ENCODE results near the gene SPACA4. TPM values are rescaled to one million over a fixed set of nuclear protein-coding genes. Genes with fewer than 3 reads are reported as not detected.
A peak's percentile ranks its signal among the peaks of the same experiment; 100 is the strongest.
"Not testable (repeated sequence)": the region's sequence is repeated elsewhere in the genome, so short reads cannot be mapped to it uniquely, and the experiment has no call there.

SPACA4 gene
- under 1 TPM in 2 of 4 donors, not detected in 2; 0.11 to 0.26 TPM for polyA plus RNA-seq (ENCODE audit: insufficient read length in 4 of 4)

- DNase-seq (ENCODE audit: low read depth in 4 of 4, low spot score in 2 of 4) = no peak
Observed at GRCh38 chr19:48606463-48607358, at the start of gene SPACA4. Gene SPACA4 (plus strand): TSS chr19:48606742. CDS start chr19:48606979, 237 bp downstream.

GRCh38 chr19:48556825-48557224 lies 49.7 kb upstream of the SPACA4 start:
- DNase-seq (ENCODE audit: low read depth in 4 of 4, low spot score in 2 of 4) = no peak

DNA sequence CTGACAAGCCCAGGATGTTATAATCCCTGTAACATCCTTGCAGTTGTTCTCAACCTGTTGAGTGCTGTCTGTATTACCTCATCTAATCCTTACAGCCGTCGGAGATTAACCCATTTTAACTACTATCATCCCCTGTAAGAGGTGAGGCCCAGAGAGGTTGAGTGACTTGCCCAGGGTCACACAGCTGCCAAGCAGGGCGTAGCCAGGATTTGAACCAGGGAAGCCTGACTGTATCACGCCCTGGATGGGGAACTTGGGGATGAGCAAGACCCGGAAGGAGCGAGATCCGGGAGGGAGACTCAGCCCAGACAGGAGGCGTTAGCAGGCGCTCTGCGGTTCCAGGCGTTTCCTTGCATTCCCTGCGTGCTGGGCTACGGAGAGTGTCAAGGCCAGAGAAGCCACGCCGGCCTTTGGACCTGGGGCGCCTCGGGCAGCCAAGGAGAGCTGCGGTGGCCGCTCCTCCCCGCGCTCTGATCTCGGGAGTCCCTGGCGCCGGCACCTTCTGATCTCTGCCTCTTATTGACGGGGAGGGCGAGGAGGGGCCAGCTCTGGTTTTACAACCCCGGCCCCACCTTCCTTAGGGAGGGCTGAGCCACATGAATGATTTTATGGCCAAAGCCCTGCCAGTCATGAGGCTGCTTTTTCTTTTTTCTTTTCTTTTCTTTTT lies 48.4 kb upstream of the SPACA4 start:
- peak in 1 of 4 donors; percentile 71 for DNase-seq (ENCODE audit: low read depth in 4 of 4, low spot score in 2 of 4)

GRCh38 chr19:48560095-48560530 lies 46.4 kb upstream of the SPACA4 start:
- DNase-seq (ENCODE audit: low read depth in 4 of 4, low spot score in 2 of 4) = no peak

GRCh38 chr19:48561412-48561811 lies 45.1 kb upstream of the SPACA4 start:
- DNase-seq (ENCODE audit: low read depth in 4 of 4, low spot score in 2 of 4) = no peak

GRCh38 chr19:48565090-48565489 lies 41.5 kb upstream of the SPACA4 start:
- DNase-seq (ENCODE audit: low read depth in 4 of 4, low spot score in 2 of 4) = no peak

DNA sequence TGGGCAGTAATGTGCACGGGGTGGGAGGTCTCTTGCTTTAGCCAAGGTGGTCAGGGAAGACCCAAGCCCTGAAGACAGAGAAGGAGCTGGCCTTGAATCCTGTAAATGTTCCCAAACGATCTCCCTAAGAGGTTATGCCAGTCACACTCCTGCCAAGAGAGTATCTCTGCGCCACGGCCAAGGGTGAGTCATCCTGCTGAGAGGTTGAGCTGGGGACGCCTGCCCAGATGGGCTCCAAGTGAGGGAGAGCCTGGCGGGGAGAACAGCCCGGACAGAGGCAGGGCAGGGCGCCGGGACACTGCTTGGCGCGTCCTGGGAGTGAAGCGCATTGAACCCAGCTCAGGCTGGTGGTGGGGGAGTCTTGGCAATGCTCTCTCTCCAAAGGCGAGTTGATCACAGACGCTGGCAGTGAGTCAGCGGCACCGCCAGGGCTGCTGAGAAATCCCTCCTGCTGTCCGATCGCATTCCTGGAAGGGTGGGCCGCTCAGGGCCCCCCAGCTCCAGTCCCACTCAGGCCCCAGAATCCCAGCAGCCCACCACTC lies 38.1 kb upstream of the SPACA4 start:
- no peak for DNase-seq (ENCODE audit: low read depth in 4 of 4, low spot score in 2 of 4)

DNA sequence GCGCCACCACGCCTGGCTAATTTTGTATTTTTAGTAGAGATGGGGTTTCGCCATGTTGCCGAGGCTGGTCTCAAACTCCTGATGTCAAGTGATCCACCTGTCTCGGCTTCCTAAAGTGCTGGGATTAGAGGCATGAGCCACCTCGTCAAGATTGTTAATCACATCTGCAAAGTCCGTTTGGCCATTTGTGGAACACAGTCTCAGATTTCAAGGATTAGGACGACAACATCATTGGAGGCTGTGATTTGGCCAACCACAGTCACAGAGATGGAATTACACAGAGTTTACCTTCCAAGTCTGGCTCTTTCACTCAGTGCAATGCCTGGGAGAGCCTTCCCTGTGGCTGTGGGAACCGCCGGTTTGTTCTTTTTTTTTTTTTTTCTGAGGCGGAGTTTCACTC lies 36.7 kb upstream of the SPACA4 start:
- no peak for DNase-seq (ENCODE audit: low read depth in 4 of 4, low spot score in 2 of 4)

- DNase-seq (ENCODE audit: low read depth in 4 of 4, low spot score in 2 of 4) = no peak
Observed at GRCh38 chr19:48571378-48572162, 35.0 kb upstream of the SPACA4 start.

- DNase-seq (ENCODE audit: low read depth in 4 of 4, low spot score in 2 of 4) = no peak
Observed at GRCh38 chr19:48573163-48573505, 33.4 kb upstream of the SPACA4 start.

DNA sequence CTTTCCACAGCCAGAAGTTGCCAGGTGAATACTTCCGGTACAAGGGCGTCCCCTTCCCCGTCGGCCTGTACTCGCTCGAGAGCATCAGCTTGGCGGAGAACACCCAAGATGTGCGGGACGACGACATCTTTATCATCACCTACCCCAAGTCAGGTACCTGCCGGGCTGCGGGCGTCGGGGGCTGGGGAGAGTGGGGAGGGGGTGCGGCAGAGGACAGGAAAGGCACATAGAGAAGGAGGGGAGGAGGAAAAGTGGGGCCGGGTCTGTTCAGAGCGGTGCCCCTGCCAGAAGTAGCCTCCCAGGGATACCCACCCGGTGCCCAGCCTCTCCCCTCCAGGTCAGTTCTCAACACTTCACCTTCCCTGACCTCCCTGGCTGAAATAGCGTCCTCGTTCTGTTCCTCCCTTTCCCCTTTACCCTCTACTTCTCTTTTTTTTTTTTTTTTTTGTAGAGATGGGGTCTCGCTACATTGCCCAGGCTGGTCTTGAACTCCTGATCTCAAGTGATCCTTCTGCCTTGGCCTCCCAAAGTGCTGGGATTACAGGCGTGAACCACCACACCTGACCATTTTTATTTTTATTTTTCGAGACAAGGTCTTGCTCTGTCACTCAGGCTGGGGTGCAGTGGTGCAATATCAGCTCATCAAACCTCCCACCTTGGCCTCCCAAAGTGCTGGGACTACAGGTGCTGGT lies 30.5 kb upstream of the SPACA4 start:
- DNase-seq (ENCODE audit: low read depth in 4 of 4, low spot score in 2 of 4) = no peak

GRCh38 chr19:48577908-48578307 lies 28.6 kb upstream of the SPACA4 start:
- DNase-seq (ENCODE audit: low read depth in 4 of 4, low spot score in 2 of 4) = not testable (repeated sequence)

DNA sequence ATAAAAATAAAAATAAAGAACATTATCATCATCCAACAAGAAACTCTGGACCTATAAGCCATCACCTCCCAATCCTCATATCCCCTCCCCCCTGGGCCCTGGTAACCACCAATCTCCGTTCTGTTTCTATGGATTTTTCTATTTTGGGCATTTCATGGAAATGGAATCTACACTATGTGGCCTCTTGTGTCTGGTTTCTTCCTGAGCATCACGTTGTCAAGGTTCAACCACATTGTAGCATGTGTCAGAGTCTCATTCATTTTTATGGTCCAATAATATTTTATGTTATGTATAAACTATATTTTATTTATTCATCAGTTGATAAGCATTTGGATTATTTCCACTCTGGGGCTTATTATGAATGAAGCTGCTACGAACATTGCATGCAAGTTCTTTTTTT lies 27.7 kb upstream of the SPACA4 start:
- DNase-seq (ENCODE audit: low read depth in 4 of 4, low spot score in 2 of 4) = no peak

GRCh38 chr19:48582168-48582567 lies 24.4 kb upstream of the SPACA4 start:
- no peak for DNase-seq (ENCODE audit: low read depth in 4 of 4, low spot score in 2 of 4)

- no peak for DNase-seq (ENCODE audit: low read depth in 4 of 4, low spot score in 2 of 4)
Observed at GRCh38 chr19:48587387-48587786, 19.2 kb upstream of the SPACA4 start.

DNA sequence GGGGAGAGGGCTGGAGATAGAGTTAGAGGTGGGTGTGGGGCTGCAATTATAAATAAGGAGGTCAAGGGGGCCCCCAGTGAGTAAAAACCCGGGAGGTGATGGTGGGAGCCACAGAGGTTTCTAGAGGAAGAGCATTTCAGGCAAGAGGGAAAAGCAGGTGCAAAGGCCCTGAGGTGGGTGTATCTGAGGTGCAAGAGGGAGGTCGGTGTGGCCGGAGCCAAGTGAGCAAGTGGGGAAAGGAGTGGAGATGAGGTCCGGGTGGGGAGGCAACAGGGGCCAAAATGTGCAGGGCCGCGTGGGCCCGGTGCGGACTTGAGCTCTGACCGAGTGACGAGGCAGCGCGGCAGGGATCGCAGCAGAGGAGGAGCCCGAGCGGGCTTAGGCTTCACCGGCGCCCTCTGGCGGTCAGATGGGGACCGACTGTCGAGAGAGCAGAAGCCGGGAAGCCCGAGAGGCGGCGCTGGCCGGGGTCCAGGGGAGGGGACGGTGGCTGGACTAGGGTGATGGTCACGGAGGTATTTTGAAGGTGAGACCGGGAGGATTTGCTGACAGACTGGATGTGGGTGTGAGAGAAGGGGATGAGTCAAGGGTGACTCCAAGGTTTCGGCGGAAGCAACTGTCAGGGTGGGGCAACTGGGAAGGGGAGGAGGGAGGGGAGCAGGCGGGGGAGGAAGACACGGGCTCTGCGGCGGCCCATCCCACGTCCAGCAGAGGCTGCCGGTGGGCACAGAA lies 17.7 kb upstream of the SPACA4 start:
- DNase-seq (ENCODE audit: low read depth in 4 of 4, low spot score in 2 of 4) = peak in 3 of 4 donors; percentile 70 to 78 (median 71)

DNA sequence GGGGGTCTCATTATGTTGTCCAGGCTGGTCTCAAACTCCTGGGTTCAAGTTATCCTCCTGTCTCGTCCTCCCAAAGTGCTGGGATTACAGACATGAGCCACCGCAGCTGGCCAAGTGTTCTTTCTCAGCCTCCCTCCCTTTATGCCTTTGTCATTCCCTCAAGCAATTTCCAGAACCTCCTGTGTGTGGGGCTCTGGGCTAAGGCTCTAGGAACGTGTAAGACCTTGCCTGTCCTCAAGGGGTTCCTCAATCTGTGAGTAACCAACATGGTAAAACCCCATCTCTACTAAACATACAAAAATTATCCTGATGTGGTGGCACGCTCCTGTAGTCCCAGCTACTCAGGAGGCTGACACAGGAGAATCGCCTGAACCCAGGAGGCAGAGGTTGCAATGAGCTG lies 15.5 kb upstream of the SPACA4 start:
- no peak for DNase-seq (ENCODE audit: low read depth in 4 of 4, low spot score in 2 of 4)

DNA sequence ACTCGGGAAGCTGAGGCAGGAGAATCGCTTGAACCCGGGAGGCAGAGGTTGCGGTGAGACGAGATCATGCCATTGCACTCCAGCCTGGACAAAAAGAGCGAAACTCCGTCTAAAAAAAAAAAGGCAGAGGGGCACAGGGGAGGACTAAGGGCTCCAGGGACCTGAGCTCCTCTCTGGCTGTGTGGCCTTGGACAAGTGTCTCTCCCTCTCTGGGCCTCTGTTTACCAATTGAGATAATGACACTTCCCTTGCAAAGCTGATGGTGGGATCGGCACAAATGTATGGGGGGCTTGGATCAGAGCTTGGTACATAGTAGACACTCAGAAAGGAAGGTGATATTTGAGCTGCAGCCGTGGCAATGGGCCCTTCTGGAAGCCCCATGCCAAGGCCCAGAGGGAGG lies 11.4 kb upstream of the SPACA4 start:
- DNase-seq (ENCODE audit: low read depth in 4 of 4, low spot score in 2 of 4) = no peak

GRCh38 chr19:48595833-48596232 lies 10.7 kb upstream of the SPACA4 start:
- DNase-seq (ENCODE audit: low read depth in 4 of 4, low spot score in 2 of 4) = no peak

DNA sequence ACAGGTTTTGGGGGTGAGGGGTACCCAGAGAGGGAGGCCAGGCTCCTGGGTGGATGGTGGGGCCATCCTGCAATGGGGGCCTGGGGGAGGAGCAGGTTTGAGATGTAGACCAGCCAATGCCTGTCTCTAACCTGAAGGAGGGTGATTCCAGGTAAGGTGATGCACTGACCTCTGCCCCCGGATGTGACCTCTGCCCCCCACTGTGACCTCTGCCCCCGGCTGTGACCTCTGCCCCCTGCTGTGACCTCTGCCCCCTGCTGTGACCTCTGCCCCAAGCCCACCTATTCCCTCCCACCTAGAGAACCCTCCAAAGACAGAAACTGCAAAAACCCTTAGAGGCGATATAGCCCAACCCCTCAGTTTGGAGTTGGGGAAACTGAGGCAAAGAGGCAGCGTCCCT lies 10.3 kb upstream of the SPACA4 start:
- DNase-seq (ENCODE audit: low read depth in 4 of 4, low spot score in 2 of 4) = no peak
